GM10266 (cell line): Measurements from ENCODE around the gene ELOVL1.
A peak's percentile ranks its signal among the peaks of the same experiment; 100 is the strongest.

Source experiments
- DNase-seq: peaks from one replicate; pipeline ENCODE4 v3.0.0; 2012; ENCODE audit errors: extremely low spot score
- TF ChIP-seq, protein P1 (sequence below): IDR thresholded peaks from 2 replicates; pipeline ENCODE4 v1.5.1; 2012; ENCODE audit warnings: mild to moderate bottlenecking, low read depth; ENCODE audit not compliant: control insufficient read depth, insufficient read depth; ENCODE audit errors: missing control alignments

Gene ELOVL1

DNA sequence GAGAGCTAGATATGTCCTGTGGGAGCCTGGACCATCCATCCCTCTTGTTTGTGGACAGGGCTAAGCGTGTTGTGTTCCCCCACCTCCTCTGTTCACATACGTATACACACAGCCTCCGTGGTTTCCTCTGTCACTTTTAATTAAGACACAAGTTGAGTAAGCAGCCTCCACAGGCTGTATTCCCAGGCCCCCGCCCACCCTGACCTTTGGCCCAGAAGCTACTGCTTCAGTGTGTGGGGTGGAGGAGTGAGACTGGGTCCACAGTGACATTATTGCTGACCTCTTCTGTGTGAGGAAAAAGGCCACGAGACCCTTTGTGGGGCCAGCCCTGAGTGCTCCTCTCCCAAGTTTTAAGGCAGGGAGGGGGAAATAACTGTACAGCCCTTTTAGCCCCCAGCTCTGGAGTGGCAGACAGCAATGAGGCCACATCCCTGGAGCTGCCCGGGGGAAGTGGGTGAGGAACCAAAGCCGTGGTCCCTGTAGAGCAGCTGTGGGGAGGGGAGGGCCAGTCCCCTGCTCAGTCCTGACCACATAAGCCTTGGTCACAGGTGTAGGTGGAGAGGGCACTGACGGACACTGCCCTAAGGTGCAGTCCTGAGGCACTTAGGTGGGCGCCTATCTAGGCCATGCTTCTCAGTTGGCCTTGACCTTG is 4.4 kb downstream of the ELOVL1 start:
- TF ChIP-seq, protein P1, sequence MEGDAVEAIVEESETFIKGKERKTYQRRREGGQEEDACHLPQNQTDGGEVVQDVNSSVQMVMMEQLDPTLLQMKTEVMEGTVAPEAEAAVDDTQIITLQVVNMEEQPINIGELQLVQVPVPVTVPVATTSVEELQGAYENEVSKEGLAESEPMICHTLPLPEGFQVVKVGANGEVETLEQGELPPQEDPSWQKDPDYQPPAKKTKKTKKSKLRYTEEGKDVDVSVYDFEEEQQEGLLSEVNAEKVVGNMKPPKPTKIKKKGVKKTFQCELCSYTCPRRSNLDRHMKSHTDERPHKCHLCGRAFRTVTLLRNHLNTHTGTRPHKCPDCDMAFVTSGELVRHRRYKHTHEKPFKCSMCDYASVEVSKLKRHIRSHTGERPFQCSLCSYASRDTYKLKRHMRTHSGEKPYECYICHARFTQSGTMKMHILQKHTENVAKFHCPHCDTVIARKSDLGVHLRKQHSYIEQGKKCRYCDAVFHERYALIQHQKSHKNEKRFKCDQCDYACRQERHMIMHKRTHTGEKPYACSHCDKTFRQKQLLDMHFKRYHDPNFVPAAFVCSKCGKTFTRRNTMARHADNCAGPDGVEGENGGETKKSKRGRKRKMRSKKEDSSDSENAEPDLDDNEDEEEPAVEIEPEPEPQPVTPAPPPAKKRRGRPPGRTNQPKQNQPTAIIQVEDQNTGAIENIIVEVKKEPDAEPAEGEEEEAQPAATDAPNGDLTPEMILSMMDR, result no peak
- DNase-seq, result no peak

DNA sequence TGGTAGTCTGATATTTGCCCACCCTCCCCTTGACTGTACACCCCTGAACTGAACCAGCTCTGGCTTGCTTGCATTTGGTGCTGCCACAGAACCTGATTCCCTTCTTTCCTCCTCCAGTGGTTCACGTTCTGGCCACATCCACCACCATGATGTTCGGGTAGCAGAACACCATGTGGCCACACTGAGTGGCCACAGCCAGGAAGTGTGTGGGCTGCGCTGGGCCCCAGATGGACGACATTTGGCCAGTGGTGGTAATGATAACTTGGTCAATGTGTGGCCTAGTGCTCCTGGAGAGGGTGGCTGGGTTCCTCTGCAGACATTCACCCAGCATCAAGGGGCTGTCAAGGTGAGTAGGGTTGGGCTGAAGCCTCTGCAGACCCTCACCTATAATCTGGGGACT is 7.2 kb downstream of the ELOVL1 start:
- TF ChIP-seq, protein P1, result no peak
- no peak for DNase-seq

DNA sequence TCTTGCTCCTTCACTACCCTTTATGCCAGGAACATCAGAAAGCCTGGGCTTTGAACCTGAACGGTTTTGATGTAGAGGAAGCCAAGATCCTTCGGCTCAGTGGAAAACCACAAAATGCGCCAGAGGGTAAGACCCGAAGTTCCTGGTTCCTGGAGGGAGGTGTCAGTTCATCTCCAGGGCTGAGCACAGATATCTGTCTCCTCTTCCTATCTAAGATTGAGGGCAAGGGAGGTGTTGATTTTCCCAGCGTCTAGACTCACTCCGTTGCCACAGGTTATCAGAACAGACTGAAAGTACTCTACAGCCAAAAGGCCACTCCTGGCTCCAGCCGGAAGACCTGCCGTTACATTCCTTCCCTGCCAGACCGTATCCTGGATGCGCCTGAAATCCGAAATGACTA is 8.1 kb downstream of the ELOVL1 start:
- DNase-seq, result no peak
- TF ChIP-seq, protein P1, result no peak

DNA sequence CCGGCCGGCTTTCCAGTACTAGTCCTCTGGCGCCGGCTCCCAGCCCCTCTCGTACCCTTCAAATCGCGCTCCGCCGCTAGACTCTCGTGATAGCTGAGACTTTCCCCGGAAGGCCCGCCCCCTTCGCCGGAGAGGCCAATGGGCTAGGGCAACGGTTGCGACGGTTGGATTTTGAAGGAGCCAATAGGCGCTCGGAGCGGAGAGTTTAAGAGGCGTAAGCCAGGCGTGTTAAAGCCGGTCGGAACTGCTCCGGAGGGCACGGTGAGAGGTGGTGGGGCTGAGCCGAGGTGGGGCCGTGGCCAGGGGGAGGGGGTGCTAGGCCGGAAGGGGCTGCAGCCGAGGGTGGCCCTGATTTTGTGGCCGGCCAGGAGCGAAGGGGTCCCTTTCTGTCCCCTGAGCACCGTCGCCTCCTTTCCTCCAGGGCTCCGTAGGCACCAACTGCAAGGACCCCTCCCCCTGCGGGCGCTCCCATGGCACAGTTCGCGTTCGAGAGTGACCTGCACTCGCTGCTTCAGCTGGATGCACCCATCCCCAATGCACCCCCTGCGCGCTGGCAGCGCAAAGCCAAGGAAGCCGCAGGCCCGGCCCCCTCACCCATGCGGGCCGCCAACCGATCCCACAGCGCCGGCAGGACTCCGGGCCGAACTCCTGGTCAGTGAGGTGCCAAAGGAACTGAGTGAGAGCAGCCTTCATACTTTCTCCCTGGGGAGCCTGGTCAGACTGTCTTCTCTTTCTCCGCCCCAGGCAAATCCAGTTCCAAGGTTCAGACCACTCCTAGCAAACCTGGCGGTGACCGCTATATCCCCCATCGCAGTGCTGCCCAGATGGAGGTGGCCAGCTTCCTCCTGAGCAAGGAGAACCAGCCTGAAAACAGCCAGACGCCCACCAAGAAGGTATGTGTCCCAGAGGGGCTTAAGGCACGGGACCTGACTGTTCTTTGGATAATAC is 8.8 kb downstream of the ELOVL1 start, which contains the start of gene CDC20:
Gene CDC20 (plus strand): TSS at position 236 of the 948 bp plus-strand sequence. CDS start 235 bp downstream, at position 471.
- TF ChIP-seq, protein P1, result no peak
- peak; percentile 95 for DNase-seq

DNA sequence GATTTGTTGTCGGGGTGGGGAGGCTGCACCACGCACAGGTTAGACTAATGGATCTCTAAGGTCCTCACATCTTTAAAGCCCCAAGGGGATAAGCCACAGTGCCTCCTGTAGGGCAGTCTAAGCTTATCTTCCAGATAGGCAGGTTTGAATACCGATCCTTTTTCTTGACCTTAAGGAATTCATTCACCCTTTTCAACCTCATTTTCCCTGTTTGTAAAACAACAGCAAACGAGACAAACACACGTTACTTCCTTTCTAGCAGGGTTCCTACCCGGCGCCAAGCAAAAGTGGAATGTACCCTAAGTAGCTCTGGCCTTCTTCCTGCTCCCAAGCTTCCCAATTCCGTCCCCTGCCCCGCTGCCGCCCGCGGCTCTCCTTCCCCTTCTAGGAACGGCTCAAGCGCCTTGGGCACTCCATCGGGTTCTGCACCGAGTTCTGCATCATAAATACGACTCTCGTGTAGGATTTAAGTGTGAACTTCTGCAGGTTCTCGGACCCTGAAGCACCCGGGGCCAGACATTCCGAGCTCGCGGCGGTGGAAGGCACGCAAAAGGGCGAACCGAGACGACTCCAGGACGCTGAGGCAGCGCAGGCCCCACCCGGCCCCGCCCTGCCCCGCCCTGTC is 9.6 kb downstream of the ELOVL1 start:
- DNase-seq, result peak; percentile 71
- TF ChIP-seq, protein P1, result peak; percentile 60

DNA sequence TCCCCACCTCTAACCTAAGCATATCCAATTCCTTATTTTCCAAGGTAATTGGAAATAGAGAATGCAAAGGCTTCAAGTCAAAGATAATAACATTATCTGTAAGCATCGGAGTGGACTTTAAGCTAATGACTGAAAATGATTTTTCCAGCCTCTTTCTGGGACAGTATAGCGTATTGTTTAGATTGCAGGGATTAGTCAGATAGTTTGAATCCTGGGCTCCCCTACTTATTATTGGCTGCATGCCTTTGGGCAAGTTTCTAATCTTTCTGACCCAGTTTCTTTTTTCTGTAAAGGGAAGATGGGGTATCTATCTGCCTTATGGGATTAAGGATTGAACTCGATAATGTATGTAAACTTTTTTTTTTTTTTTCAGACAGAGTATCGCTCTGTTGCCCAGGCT is 10.6 kb downstream of the ELOVL1 start:
- DNase-seq, result no peak
- TF ChIP-seq, protein P1, result no peak

DNA sequence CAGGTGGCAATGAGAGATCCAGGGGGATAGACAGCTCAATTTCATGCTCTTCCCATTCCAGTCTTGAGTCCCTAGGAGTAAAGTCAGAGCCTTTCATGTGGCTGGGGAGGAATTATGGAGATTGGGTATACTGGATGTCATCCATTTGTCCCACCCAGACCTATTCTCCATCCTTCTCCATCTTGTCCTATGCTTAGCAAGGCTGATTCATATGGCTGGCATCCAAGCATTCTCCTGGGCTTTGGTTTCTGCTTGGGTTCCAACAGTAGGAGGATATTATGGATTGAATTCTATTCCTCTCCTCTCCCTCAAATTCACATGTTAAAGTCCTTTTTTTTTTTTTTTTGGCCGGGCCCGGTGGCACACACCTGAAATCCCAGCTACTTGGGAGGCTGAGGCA is 12.9 kb downstream of the ELOVL1 start:
- DNase-seq, result no peak
- TF ChIP-seq, protein P1, result no peak
